SK-MEL-5 (cell line): ENCODE results near the gene ING2. TPM values are rescaled to one million over a fixed set of nuclear protein-coding genes. Genes with fewer than 3 reads are reported as not detected.
"Not testable (repeated sequence)": the region's sequence is repeated elsewhere in the genome, so short reads cannot be mapped to it uniquely, and the experiment has no call there.

ENCODE experiments used
- DNase-seq: peaks from one replicate; pipeline ENCODE4 v3.0.0-alpha.2; 2016; ENCODE audit warnings: low read depth, low spot score
- in situ Hi-C: cut with HindIII; loops from 2 replicates; pipeline ENCODE4 v1.10.0; 2016; ENCODE audit warnings: low sequenced_read_pairs, high pct_unique_total_duplicates, low pct_unique_long_range_greater_than_20kb
- total RNA-seq: library from RNA; depleted of rRNA; stranded (reverse); fragments of >200 nt; shearing (Covaris generic); gene quantifications from 2 replicates; pipeline ENCODE4 v1.2.3, GENCODE V29; 2014

The ING2 gene
- total RNA-seq, 1 experiment from 2014 or later = 9.7 TPM

- no peak for DNase-seq
- in situ Hi-C loops = no loop called here
Measured at GRCh38 chr4:183540410-183541009, 35.7 kb downstream of the ING2 start.

- in situ Hi-C loops = no loop called here
- DNase-seq = no peak
Measured at GRCh38 chr4:183541010-183541751, 36.3 kb downstream of the ING2 start.

- no peak for DNase-seq
- in situ Hi-C loops = no loop called here
Measured at GRCh38 chr4:183541752-183542040, 36.8 kb downstream of the ING2 start.

DNA sequence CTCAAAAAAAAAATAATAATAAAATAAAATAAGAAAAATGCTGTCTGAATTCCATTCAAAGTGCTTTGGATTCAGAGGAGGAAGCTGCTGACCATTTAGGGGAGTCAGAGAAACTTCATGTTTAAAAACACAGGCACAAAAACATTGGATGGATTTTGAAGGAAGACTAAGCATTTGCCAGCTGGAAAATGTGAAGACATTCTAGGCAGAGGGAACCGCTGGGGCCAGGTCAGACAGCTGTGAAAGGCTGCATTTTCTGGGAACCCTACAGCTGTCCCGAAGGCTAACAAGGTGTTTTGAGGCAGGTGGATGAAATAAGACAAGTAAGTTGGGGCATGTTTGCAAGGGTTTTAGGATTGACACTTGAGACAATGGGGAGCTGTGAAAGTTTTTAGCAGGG lies 38.6 kb downstream of the ING2 start:
- in situ Hi-C loops = no loop called here
- no peak for DNase-seq

- DNase-seq = no peak
- in situ Hi-C loops = no loop called here
Measured at GRCh38 chr4:183544109-183544508, 39.3 kb downstream of the ING2 start.

- in situ Hi-C loops = no loop called here
- DNase-seq = no peak
Measured at GRCh38 chr4:183546376-183546775, 41.5 kb downstream of the ING2 start.

- in situ Hi-C loops = no loop called here
- DNase-seq = no peak
Measured at GRCh38 chr4:183548306-183548705, 43.4 kb downstream of the ING2 start.

DNA sequence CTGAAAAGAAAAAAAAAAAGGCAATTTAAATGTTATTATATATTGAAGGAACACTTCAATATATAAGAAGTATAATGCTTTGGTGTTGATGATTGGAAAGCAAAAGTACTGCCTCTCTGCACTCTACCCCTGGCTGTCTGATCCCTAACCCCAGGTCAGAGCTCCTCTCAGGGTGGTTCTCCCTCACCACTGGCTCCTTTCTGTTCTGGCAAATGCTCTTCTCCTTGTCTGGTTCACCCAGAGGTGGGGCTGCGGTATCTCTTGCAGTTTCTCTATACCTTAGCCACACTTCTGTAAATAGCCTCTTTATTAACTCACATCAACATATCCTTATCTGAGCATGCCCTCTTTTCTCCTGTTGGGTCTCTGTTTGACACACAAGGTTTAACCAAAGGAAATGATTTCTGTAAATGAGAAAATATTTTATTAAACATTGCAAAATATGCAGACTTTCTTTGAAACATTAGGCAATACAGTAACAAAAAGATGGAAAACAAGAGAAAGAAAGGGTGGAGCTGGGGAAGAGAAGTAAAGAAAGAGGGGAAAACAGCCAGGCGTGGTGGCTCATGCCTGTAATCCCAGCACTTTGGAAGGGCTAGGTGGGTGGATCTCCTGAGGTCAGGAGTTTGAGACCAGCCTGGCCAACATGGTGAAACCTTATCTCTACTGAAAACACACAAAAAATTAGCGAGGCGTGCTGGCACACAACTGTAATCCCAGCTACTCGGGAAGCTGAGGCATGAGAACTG lies 45.7 kb downstream of the ING2 start:
- no peak for DNase-seq
- in situ Hi-C loops = no loop called here

DNA sequence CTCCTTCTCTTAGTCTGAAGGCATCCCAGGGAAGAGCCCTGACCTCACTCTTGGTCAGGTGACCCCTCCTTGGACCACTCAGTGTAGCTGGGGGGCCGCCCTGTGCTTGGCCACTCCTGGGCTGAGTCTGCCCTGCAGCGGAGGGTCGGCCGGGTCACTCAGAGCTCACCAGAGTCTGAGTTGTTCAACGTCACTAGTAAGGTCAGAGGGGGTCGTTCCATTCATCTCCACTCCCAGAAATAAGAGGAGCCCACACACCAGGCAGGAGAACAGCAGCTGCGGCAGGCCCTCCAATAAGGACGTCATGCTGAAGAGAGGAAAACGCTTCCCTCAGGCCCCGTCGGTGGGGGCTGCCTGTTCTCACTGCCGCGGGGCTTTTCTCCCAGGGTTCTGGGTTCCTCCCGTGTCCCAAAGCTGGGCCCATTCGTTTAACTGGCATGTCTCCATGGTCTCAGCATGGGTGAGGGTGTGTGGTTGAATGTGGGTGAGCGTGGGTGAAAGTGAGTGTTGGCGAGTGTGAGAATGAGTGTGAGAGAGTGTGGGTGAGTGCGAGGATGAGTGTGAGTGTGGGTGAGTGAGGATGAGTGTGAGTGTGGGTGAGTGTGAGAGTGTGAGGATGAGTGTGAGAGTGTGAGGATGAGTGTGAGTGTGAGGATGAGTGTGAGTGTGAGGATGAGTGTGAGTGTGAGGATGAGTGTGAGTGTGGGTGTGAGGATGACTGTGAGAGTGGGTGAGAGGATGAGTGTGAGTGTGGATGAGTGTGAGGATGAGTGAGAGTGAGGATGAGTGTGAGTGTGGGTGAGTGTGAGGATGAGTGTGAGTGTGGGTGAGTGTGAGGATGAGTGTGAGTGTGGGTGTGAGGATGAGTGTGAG lies 47.7 kb downstream of the ING2 start:
- no peak for DNase-seq

DNA sequence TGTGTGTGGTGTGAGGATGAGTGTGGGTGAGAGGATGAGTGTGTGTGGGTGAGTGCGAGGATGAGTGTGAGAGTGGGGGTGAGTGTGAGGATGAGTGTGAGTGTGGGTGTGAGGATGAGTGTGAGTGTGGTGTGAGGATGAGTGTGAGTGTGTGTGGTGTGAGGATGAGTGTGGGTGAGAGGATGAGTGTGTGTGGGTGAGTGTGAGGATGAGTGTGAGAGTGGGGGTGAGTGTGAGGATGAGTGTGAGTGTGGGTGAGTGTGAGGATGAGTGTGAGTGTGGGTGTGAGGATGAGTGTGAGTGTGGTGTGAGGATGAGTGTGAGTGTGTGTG lies 48.3 kb downstream of the ING2 start:
- in situ Hi-C loops, DNase-seq: not testable (repeated sequence)

More for the DNA sequence above, 47.7 kb downstream of the ING2 start:
- in situ Hi-C loops = no loop called here

DNA sequence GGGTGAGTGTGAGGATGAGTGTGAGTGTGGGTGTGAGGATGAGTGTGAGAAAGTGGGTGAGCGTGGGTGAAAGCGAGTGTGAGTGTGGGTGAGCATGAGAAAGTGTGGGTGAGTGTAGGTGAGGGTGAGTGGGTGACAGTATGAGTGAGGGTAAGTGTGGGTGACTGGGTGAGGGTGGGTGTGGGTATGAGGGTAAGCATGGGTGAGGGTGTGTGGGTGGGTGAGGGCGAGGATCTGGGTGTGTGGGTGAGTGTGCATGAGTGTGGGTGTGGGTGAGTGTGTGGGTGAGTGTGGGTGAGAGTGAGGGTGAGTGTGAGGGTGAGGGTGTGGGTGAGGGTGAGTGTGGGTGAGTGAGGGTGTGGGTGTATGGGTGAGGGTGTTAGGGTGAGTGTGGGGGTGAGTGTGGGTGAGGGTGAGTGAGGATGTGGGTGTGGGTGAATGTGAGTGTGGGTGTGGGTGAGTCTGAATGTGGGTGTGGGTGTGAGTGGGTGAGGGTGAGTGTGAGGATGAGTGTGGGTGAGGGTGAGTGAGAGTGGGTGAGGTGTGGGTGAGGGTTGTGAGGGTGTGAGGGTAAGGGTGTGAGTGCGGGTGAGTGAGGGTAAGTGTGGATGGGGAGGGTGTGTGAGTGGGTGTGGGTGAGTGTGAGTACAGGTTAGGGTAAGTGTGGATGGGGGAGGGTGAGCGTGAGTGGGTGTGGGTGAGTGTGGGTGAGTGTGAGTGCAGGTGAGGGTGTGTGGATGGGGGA lies 48.9 kb downstream of the ING2 start:
- DNase-seq = no peak
- in situ Hi-C loops = no loop called here

GRCh38 chr4:183554346-183554686 lies 49.5 kb downstream of the ING2 start:
- in situ Hi-C loops = no loop called here
- no peak for DNase-seq

DNA sequence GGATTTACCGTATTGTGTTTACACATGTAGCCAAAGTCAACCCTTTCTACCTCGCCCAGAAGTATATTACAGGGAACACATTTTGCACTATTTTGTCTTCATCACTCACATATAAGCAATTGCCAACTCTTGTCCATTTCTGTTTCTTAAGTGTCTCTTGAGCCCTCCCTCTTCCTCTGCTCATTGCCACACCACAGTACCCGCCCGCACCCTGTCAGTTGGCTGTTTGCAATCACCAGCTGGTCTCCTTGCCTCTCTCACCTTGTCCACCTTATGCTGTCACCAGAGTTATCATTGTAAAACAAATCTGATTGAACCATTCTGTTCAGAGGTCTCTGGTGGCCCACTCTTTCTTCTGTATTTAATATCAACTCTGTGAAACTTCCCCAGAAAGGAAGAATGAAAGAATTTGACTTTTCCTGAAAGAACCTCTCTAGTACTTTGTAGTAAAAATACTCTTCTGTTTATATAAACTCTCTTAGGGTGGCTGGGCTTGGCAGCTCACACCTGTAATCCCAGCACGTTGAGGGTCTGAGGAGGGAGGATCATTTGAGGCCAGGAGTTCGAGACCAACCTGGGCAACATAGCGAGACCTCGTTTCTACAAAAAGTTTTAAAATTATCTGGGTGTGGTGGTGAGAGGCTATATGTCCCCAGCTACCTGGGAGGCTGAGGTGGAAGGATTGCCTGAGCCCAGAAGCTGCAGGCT lies 50.2 kb downstream of the ING2 start:
- no peak for DNase-seq
- in situ Hi-C loops = no loop called here

DNA sequence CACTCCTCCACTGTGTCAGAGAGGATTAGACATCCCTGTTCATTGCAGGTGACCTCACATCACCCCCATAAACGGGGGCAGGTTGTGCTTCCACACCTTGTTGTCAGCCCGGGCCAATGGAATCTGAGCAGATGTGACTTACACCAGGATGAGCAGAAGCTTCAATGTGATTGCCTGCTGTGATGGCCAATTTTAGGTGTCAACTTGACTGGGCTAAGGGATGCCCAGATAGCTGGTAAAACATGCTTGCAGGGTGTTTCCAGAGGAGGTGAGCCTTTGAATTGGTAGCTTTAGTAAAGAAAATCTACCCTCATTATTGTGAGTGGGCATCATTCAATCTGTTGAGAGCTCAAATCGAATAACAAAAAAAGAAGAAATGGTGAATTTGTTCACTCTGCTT lies 52.1 kb downstream of the ING2 start:
- DNase-seq = no peak
- in situ Hi-C loops = no loop called here

GRCh38 chr4:183557611-183558010 lies 52.8 kb downstream of the ING2 start:
- no peak for DNase-seq
- in situ Hi-C loops = no loop called here

- in situ Hi-C loops = no loop called here
- DNase-seq = no peak
Measured at GRCh38 chr4:183558873-183559272, 54.0 kb downstream of the ING2 start.

DNA sequence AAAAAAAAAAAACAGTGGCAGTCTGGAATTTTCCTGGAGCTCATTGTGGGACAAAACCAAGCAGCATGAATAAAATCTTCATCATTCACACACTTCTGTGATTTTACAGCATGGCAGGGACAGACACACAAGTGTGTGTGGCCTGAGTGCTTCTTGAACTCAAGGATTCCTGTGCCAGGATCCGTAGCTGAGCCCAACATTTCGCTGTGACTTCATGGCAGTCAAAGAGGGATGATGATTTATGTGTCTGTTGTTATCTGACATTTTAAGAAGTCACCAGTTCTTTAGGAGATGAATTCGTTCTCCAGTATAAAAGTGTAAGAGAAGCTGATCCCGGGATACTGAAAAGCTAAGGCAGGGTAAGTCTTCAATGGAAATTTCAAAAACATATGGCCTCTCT lies 57.0 kb downstream of the ING2 start:
- no peak for DNase-seq
- in situ Hi-C loops = no loop called here
